KMS-11 (cell line): ENCODE measurements around the gene ADGRB3.
"Not testable (repeated sequence)": the region's sequence is repeated elsewhere in the genome, so short reads cannot be mapped to it uniquely, and the experiment has no call there.

Experiments used
- H2AFZ ChIP-seq: fragments of 200-600 bp; sonication (generic); 2 replicates; pipeline ENCODE4 v1.6.1; 2016; ENCODE audit warnings: antibody characterized with exemption, mixed run types, low read depth
- H3K27ac ChIP-seq: fragments of 200-600 bp; sonication (generic); 2 replicates; pipeline ENCODE4 v1.6.1; 2016; ENCODE audit warnings: mild to moderate bottlenecking, mixed run types
- H3K27me3 ChIP-seq: fragments of 200-600 bp; sonication (generic); 2 replicates; pipeline ENCODE4 v1.6.1; 2017; ENCODE audit warnings: mild to moderate bottlenecking, low read depth, mixed run types, moderate library complexity; ENCODE audit not compliant: insufficient read depth
- H3K36me3 ChIP-seq: fragments of 200-600 bp; sonication (generic); 2 replicates; pipeline ENCODE4 v1.6.1; 2017; ENCODE audit warnings: mild to moderate bottlenecking, mixed run types; ENCODE audit not compliant: insufficient read depth
- H3K4me1 ChIP-seq: fragments of 200-600 bp; sonication (generic); 2 replicates; pipeline ENCODE4 v1.6.1; 2016; ENCODE audit warnings: mild to moderate bottlenecking, low read depth, mixed run types; ENCODE audit not compliant: poor library complexity, severe bottlenecking
- H3K4me2 ChIP-seq: fragments of 200-600 bp; sonication (generic); 2 replicates; pipeline ENCODE4 v1.7.0; 2016; ENCODE audit warnings: mild to moderate bottlenecking, mixed run types
- H3K4me3 ChIP-seq: fragments of 200-600 bp; sonication (generic); IDR thresholded peaks from 2 replicates; pipeline ENCODE4 v1.6.1; 2017; ENCODE audit warnings: low read depth, low read length, mixed read lengths; ENCODE audit not compliant: insufficient read depth
- H3K79me2 ChIP-seq: fragments of 200-600 bp; sonication (generic); 2 replicates; pipeline ENCODE4 v1.6.1; 2016; ENCODE audit warnings: low read depth, mixed run types; ENCODE audit not compliant: insufficient read depth
- H3K9ac ChIP-seq: fragments of 200-600 bp; sonication (generic); 2 replicates; pipeline ENCODE4 v1.6.1; 2016; ENCODE audit warnings: mild to moderate bottlenecking, mixed run types
- H4K20me1 ChIP-seq: fragments of 200-600 bp; sonication (generic); 2 replicates; pipeline ENCODE4 v1.6.1; 2016; ENCODE audit warnings: mild to moderate bottlenecking, mixed run types; ENCODE audit not compliant: insufficient read depth
- TF ChIP-seq, protein P1 (sequence below): fragments of 200-600 bp; sonication (generic); conservative IDR thresholded peaks from 2 replicates; pipeline ENCODE4 v1.6.1; 2017; ENCODE audit warnings: low read depth, mild to moderate bottlenecking, antibody characterized with exemption, low read length, moderate library complexity, mixed read lengths

The ADGRB3 gene

DNA sequence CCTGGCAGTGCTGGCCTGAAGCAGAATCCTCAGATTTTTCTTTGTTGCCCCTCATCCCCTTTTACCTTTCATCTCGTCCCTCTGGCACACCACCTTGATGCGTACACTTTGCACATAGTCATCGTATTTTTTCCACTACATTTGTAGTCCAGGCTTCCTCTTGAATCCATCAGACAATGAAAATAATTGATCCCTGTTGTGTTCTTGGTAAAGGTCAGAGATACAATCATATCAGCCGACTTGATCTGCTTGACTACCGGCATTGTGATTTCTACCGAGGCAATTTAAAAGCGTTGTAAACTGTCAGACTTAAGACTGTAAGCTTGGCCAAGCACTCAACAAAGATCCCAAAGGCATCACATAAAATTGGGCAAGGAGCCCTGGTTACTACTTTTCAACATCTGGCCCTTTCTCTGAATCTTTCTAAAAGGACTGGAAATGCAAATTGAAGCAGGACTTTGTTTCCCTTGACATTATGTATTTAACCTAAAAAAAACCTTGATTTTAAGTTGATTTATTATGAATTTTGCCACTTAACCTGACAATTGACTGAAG, 649.2 kb downstream of the ADGRB3 start:
- Histone ChIP-seq H4K20me1 (no peaks in the 10 kb centered on the region), H3K36me3 (no peaks in the 10 kb centered on the region), H3K27ac (no peak overlapping the region), H3K79me2 (no peaks in the 10 kb centered on the region), H3K4me1 (no peaks in the 10 kb centered on the region), H2AFZ (no peak overlapping the region), H3K4me2 (no peak overlapping the region), H3K27me3 (no peaks in the 10 kb centered on the region), H3K4me3 (no peak overlapping the region), H3K9ac (no peak overlapping the region)
- TF ChIP-seq, protein P1, sequence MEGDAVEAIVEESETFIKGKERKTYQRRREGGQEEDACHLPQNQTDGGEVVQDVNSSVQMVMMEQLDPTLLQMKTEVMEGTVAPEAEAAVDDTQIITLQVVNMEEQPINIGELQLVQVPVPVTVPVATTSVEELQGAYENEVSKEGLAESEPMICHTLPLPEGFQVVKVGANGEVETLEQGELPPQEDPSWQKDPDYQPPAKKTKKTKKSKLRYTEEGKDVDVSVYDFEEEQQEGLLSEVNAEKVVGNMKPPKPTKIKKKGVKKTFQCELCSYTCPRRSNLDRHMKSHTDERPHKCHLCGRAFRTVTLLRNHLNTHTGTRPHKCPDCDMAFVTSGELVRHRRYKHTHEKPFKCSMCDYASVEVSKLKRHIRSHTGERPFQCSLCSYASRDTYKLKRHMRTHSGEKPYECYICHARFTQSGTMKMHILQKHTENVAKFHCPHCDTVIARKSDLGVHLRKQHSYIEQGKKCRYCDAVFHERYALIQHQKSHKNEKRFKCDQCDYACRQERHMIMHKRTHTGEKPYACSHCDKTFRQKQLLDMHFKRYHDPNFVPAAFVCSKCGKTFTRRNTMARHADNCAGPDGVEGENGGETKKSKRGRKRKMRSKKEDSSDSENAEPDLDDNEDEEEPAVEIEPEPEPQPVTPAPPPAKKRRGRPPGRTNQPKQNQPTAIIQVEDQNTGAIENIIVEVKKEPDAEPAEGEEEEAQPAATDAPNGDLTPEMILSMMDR: no peak

- H3K4me2 ChIP-seq: no peak overlapping the region
- H3K4me1 ChIP-seq: no peaks in the 10 kb centered on the region
- no peaks in the 10 kb centered on the region for H3K79me2 ChIP-seq
- no peak overlapping the region for H3K27ac ChIP-seq
- H3K36me3 ChIP-seq: no peaks in the 10 kb centered on the region
- TF ChIP-seq, protein P1: no peak
- no peak overlapping the region for H2AFZ ChIP-seq
- H3K9ac ChIP-seq: no peak overlapping the region
- H3K4me3 ChIP-seq: no peak overlapping the region
- H4K20me1 ChIP-seq: no peaks in the 10 kb centered on the region
- H3K27me3 ChIP-seq: no peaks in the 10 kb centered on the region
Measured at GRCh38 chr6:69285054-69285453, 650.0 kb downstream of the ADGRB3 start.

DNA sequence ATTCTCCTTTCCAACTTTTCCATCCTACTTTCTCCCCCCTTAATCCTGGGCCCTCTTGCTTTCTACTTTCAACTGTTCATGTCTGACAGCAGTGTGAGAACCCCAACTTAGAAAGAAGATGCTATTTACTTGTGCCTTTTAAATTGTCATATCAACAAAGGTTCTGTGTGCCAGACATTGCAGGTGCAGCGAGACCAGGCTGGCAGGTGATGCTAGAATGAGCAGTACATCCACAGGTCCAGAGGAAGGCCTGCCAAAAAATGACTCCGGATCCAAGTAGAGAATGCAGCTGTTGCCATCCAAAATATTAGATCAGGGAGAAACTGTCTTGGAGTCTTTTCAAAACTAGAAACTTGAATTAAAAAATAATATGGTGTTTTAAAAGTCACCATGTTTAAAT, 651.2 kb downstream of the ADGRB3 start:
- Histone ChIP-seq H3K27me3 (no peaks in the 10 kb centered on the region), H3K4me2 (no peak overlapping the region), H3K79me2 (no peaks in the 10 kb centered on the region), H3K4me3 (no peak overlapping the region), H2AFZ (no peak overlapping the region), H3K9ac (no peak overlapping the region), H3K36me3 (no peaks in the 10 kb centered on the region), H4K20me1 (no peaks in the 10 kb centered on the region), H3K27ac (no peak overlapping the region), H3K4me1 (no peaks in the 10 kb centered on the region)
- TF ChIP-seq, protein P1: no peak

- H4K20me1 ChIP-seq, H3K4me1 ChIP-seq, H2AFZ ChIP-seq, H3K4me3 ChIP-seq, H3K27ac ChIP-seq, H3K79me2 ChIP-seq, H3K36me3 ChIP-seq, H3K4me2 ChIP-seq, H3K27me3 ChIP-seq, H3K9ac ChIP-seq: not testable (repeated sequence)
Measured at GRCh38 chr6:69288198-69288597, 653.1 kb downstream of the ADGRB3 start.

GRCh38 chr6:69289689-69290495, 654.8 kb downstream of the ADGRB3 start:
- Histone ChIP-seq H2AFZ (no peak overlapping the region), H3K4me1 (no peaks in the 10 kb centered on the region), H3K27me3 (no peaks in the 10 kb centered on the region), H4K20me1 (no peaks in the 10 kb centered on the region), H3K4me2 (no peak overlapping the region), H3K27ac (no peak overlapping the region), H3K4me3 (no peak overlapping the region), H3K36me3 (no peaks in the 10 kb centered on the region), H3K9ac (no peak overlapping the region), H3K79me2 (no peaks in the 10 kb centered on the region)
- TF ChIP-seq, protein P1: no peak
